Progenitor cell of endocrine pancreas (in vitro differentiated cells): ENCODE results near the gene PLEKHA6. TPM values are rescaled to one million over a fixed set of nuclear protein-coding genes. Genes with fewer than 3 reads are reported as not detected.

Experiments
- DNase-seq: peaks from one replicate; pipeline ENCODE4 v3.0.0; 2021; ENCODE audit warnings: low spot score; ENCODE audit not compliant: unreplicated experiment
- H3K27ac Mint-ChIP-seq: 2 replicates; pipeline ENCODE4 v1.8.0; 2021; ENCODE audit warnings: mild to moderate bottlenecking, moderate library complexity, mixed read lengths
- H3K27me3 Mint-ChIP-seq: 2 replicates; pipeline ENCODE4 v1.8.0; 2021; ENCODE audit warnings: mixed read lengths
- H3K36me3 Mint-ChIP-seq: 2 replicates; pipeline ENCODE4 v1.8.0; 2022; ENCODE audit warnings: mixed read lengths; ENCODE audit not compliant: insufficient read depth
- H3K4me1 Mint-ChIP-seq: 2 replicates; pipeline ENCODE4 v1.8.0; 2021; ENCODE audit warnings: low read depth, mixed read lengths
- H3K4me3 Mint-ChIP-seq: 2 replicates; pipeline ENCODE4 v1.8.0; 2021; ENCODE audit warnings: low read depth, mild to moderate bottlenecking, moderate library complexity, mixed read lengths
- H3K9me3 Mint-ChIP-seq: 2 replicates; pipeline ENCODE4 v1.8.0; 2021; ENCODE audit warnings: low read depth, mixed read lengths
- total RNA-seq: library from RNA; stranded (reverse); gene quantifications from 2 replicates; pipeline ENCODE4 v1.2.1, GENCODE V29; 2021
- TF ChIP-seq, protein P1 (sequence below): fragments of 200-600 bp; sonication (generic); IDR thresholded peaks from one replicate; pipeline ENCODE4 v1.5.0; 2021; ENCODE audit warnings: antibody characterized with exemption, mild to moderate bottlenecking; ENCODE audit not compliant: unreplicated experiment

The PLEKHA6 gene
- total RNA-seq, 1 donor from 2014 or later: 66.9 TPM

DNA sequence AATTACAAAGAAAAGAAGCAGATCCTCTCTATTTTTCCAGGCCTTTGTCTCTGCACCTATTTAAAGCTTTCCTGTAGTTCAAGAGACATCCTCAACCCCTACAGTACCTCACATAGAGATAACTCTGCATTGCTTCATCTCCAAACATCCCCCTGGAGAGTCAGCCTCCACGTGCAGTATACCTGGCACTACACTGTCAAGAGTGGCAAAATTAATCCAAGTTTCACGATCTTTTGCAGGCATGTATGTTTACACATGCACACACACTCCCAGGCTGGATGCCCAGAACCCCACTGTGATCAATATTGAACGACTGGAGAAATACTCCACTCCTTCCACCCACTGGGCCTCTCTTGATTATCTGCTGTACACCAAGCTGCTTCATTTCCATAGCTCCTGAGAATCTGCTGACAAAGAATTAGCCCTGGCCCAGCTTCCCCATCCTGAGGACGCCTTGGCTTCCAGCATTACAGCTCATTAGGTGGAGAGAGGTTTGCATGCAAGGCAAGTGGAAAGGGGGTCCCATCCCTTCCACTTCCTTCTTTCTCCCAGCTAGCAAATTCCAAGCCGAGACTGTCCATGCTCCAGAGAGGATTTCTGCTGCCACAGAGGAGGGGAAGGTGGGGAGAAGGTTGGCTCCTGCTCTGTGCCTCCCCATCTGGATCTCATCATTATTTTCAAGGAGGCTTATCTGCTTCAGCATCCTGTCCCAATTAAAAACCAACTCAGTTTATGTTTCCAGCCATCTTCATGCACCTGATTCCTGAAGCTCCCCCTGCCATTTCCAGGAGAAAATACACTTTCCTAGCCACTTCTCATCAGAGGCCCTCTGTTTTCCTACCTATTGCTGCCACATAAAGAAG is 79.4 kb downstream of the PLEKHA6 start:
- H3K9me3 Mint-ChIP-seq: no peaks in the 10 kb centered on the region
- peak overlapping the region; percentile 78 for H3K27ac Mint-ChIP-seq
- peaks cover 7% of the 10 kb centered on the region for H3K36me3 Mint-ChIP-seq
- no peaks in the 10 kb centered on the region for H3K27me3 Mint-ChIP-seq
- H3K4me1 Mint-ChIP-seq: peaks cover 86% of the 10 kb centered on the region
- TF ChIP-seq, protein P1, sequence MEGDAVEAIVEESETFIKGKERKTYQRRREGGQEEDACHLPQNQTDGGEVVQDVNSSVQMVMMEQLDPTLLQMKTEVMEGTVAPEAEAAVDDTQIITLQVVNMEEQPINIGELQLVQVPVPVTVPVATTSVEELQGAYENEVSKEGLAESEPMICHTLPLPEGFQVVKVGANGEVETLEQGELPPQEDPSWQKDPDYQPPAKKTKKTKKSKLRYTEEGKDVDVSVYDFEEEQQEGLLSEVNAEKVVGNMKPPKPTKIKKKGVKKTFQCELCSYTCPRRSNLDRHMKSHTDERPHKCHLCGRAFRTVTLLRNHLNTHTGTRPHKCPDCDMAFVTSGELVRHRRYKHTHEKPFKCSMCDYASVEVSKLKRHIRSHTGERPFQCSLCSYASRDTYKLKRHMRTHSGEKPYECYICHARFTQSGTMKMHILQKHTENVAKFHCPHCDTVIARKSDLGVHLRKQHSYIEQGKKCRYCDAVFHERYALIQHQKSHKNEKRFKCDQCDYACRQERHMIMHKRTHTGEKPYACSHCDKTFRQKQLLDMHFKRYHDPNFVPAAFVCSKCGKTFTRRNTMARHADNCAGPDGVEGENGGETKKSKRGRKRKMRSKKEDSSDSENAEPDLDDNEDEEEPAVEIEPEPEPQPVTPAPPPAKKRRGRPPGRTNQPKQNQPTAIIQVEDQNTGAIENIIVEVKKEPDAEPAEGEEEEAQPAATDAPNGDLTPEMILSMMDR: no peak
- peak overlapping the region; percentile 11 for H3K4me3 Mint-ChIP-seq
- DNase-seq: no peak

- Mint-ChIP-seq H3K9me3 (no peaks in the 10 kb centered on the region), H3K27me3 (no peaks in the 10 kb centered on the region), H3K4me3 (peak overlapping the region; percentile 36), H3K27ac (peak overlapping the region; percentile 79), H3K36me3 (peaks cover 11% of the 10 kb centered on the region), H3K4me1 (peaks cover 82% of the 10 kb centered on the region)
- TF ChIP-seq, protein P1: no peak
- DNase-seq: no peak
These were observed 80.8 kb downstream of the PLEKHA6 start for GRCh38 chr1:204278958-204279357.

GRCh38 chr1:204278251-204278650 is 81.5 kb downstream of the PLEKHA6 start:
- no peaks in the 10 kb centered on the region for H3K27me3 Mint-ChIP-seq
- TF ChIP-seq, protein P1: no peak
- DNase-seq: no peak
- H3K4me3 Mint-ChIP-seq: no peak overlapping the region
- H3K4me1 Mint-ChIP-seq: peaks cover 75% of the 10 kb centered on the region
- peak overlapping the region; percentile 79 for H3K27ac Mint-ChIP-seq
- no peaks in the 10 kb centered on the region for H3K9me3 Mint-ChIP-seq
- peaks cover 11% of the 10 kb centered on the region for H3K36me3 Mint-ChIP-seq

- H3K4me3 Mint-ChIP-seq: no peak overlapping the region
- H3K27ac Mint-ChIP-seq: peak overlapping the region; percentile 79
- DNase-seq: no peak
- no peaks in the 10 kb centered on the region for H3K27me3 Mint-ChIP-seq
- peaks cover 71% of the 10 kb centered on the region for H3K4me1 Mint-ChIP-seq
- H3K36me3 Mint-ChIP-seq: peaks cover 11% of the 10 kb centered on the region
- H3K9me3 Mint-ChIP-seq: no peaks in the 10 kb centered on the region
- TF ChIP-seq, protein P1: no peak
These were observed 82.0 kb downstream of the PLEKHA6 start for GRCh38 chr1:204277563-204278219.

GRCh38 chr1:204275695-204276370 is 83.9 kb downstream of the PLEKHA6 start:
- H3K4me1 Mint-ChIP-seq: peaks cover 56% of the 10 kb centered on the region
- H3K27me3 Mint-ChIP-seq: no peaks in the 10 kb centered on the region
- no peak overlapping the region for H3K27ac Mint-ChIP-seq
- H3K4me3 Mint-ChIP-seq: no peak overlapping the region
- H3K9me3 Mint-ChIP-seq: no peaks in the 10 kb centered on the region
- peaks cover 8% of the 10 kb centered on the region for H3K36me3 Mint-ChIP-seq
- no peak for DNase-seq
- TF ChIP-seq, protein P1: no peak
